Measurements from ENCODE around the gene TGFA.
A peak's percentile ranks its signal among the peaks of the same experiment; 100 is the strongest.

TGFA gene

GRCh38 chr2:70552501-70553333 is 909 bp downstream of the TGFA start:
- DNase-seq = peak; percentile 62

- DNase-seq = no peak
These were observed 2.5 kb downstream of the TGFA start for GRCh38 chr2:70551167-70551566.

GRCh38 chr2:70549962-70550361 is 3.7 kb downstream of the TGFA start:
- no peak for DNase-seq

- DNase-seq = no peak
These were observed 4.4 kb downstream of the TGFA start for GRCh38 chr2:70549064-70549710.

GRCh38 chr2:70548233-70548632 is 5.4 kb downstream of the TGFA start:
- no peak for DNase-seq

GRCh38 chr2:70546885-70547284 is 6.7 kb downstream of the TGFA start:
- DNase-seq = no peak

- no peak for DNase-seq
These were observed 7.2 kb downstream of the TGFA start for GRCh38 chr2:70546376-70546775.

- no peak for DNase-seq
These were observed 12.1 kb downstream of the TGFA start for GRCh38 chr2:70541481-70542020.

GRCh38 chr2:70537840-70538239 is 15.8 kb downstream of the TGFA start:
- DNase-seq = no peak

- DNase-seq = no peak
These were observed 17.0 kb downstream of the TGFA start for GRCh38 chr2:70536517-70537055.

GRCh38 chr2:70535573-70535972 is 18.1 kb downstream of the TGFA start:
- DNase-seq = no peak

GRCh38 chr2:70534183-70534836 is 19.3 kb downstream of the TGFA start:
- no peak for DNase-seq

- no peak for DNase-seq
These were observed 21.2 kb downstream of the TGFA start for GRCh38 chr2:70532244-70532935.

GRCh38 chr2:70531419-70532086 is 22.1 kb downstream of the TGFA start:
- no peak for DNase-seq

- no peak for DNase-seq
These were observed 24.0 kb downstream of the TGFA start for GRCh38 chr2:70529610-70530009.

- no peak for DNase-seq
These were observed 24.7 kb downstream of the TGFA start for GRCh38 chr2:70528929-70529328.

- no peak for DNase-seq
These were observed 25.4 kb downstream of the TGFA start for GRCh38 chr2:70528276-70528675.

- no peak for DNase-seq
These were observed 26.1 kb downstream of the TGFA start for GRCh38 chr2:70527447-70528080.

- DNase-seq = no peak
These were observed 27.5 kb downstream of the TGFA start for GRCh38 chr2:70526126-70526525.

GRCh38 chr2:70525032-70525431 is 28.6 kb downstream of the TGFA start:
- DNase-seq = no peak

Data from activated CD8-positive, alpha-beta memory T cell treated with anti-CD3 and anti-CD28 coated beads for 24 hours (primary cell).